Ascending aorta (tissue), 2 donors: ENCODE data around the gene UTRN. TPM values are rescaled to one million over a fixed set of nuclear protein-coding genes. Genes with fewer than 3 reads are reported as not detected.

Experiments used
- DNase-seq, 2 donors: peaks; one replicate each; pipeline ENCODE4 v3.0.0-alpha.2; 2019; ENCODE audit warnings: low spot score in 2 of 2
- H3K27ac ChIP-seq, 2 donors: fragments of 200-600 bp; sonication (generic); one replicate each; pipeline ENCODE4 v1.5.1; 2016 to 2017; ENCODE audit warnings: mild to moderate bottlenecking in 1 of 2
- H3K27me3 ChIP-seq: fragments of 200-600 bp; sonication (generic); one replicate; pipeline ENCODE4 v1.5.1; 2017
- H3K36me3 ChIP-seq, 2 donors: fragments of 200-600 bp; sonication (generic); one replicate each; pipeline ENCODE4 v1.5.1; 2016
- H3K4me1 ChIP-seq, 2 donors: fragments of 200-600 bp; sonication (generic); one replicate each; pipeline ENCODE4 v1.5.1; 2016 to 2017; ENCODE audit warnings: mild to moderate bottlenecking in 1 of 2
- H3K4me3 ChIP-seq, 2 donors: fragments of 200-600 bp; sonication (generic); one replicate each; pipeline ENCODE4 v1.5.1; 2016 to 2017; ENCODE audit warnings: mild to moderate bottlenecking in 1 of 2
- H3K9me3 ChIP-seq, 2 donors: fragments of 200-600 bp; sonication (generic); one replicate each; pipeline ENCODE4 v1.5.1; 2016
- CTCF ChIP-seq, 3 experiments: fragments of 200-600 bp in 2 of 3; fragments of 450-650 bp in 1 of 3; sonication (generic) in 2 of 3; IDR thresholded peaks; one replicate each; pipeline ENCODE4 v1.5.1; 2016 to 2019; ENCODE audit warnings: antibody characterized with exemption in 3 of 3, mild to moderate bottlenecking in 1 of 3, moderate library complexity in 1 of 3
- intact Hi-C: fragments of 100-400 bp; cut with DNase I; formaldehyde crosslinking; loops from one replicate; pipeline ENCODE4 v1.15.1; 2023
- total RNA-seq: library from RNA; depleted of rRNA; stranded (reverse); fragments of >200 nt; gene quantifications from one replicate; pipeline ENCODE4 v1.1.0, GENCODE V29; 2016

UTRN gene
- total RNA-seq, 1 donor from 2014 or later, result 69.9 TPM

- H3K27ac ChIP-seq, result no peak overlapping the region
- DNase-seq, result no peak
- intact Hi-C loops, result no loop called here
- no peaks in the 10 kb centered on the region for H3K9me3 ChIP-seq
- H3K36me3 ChIP-seq, result no peaks in the 10 kb centered on the region
- no peak for TF ChIP-seq CTCF (IDR thresholded peaks at IDR 0.05)
- H3K27me3 ChIP-seq, result no peaks in the 10 kb centered on the region
- H3K4me3 ChIP-seq, result no peak overlapping the region
- peaks cover 3 to 12% of the 10 kb centered on the region in 2 donors for H3K4me1 ChIP-seq
Observed at GRCh38 chr6:144250276-144250675, 34.9 kb upstream of the UTRN start.

- Histone ChIP-seq H3K4me3 (no peak overlapping the region), H3K9me3 (no peaks in the 10 kb centered on the region), H3K27me3 (no peaks in the 10 kb centered on the region), H3K36me3 (no peaks in the 10 kb centered on the region), H3K4me1 (peaks cover 3 to 12% of the 10 kb centered on the region in 2 donors), H3K27ac (no peak overlapping the region)
- intact Hi-C loops, result no loop called here
- TF ChIP-seq CTCF (IDR thresholded peaks at IDR 0.05), result no peak
- DNase-seq, result no peak
Observed at GRCh38 chr6:144252259-144252658, 32.9 kb upstream of the UTRN start.

GRCh38 chr6:144259986-144260385 is 25.1 kb upstream of the UTRN start:
- no peaks in the 10 kb centered on the region for H3K27me3 ChIP-seq
- H3K4me1 ChIP-seq, result peaks cover 0 to 10% of the 10 kb centered on the region in 2 donors
- H3K27ac ChIP-seq, result no peak overlapping the region
- H3K9me3 ChIP-seq, result no peaks in the 10 kb centered on the region
- no peaks in the 10 kb centered on the region for H3K36me3 ChIP-seq
- no peak for DNase-seq
- intact Hi-C loops, result no loop called here
- TF ChIP-seq CTCF (IDR thresholded peaks at IDR 0.05), result no peak
- H3K4me3 ChIP-seq, result no peak overlapping the region

GRCh38 chr6:144262470-144263369 is 22.4 kb upstream of the UTRN start:
- DNase-seq, result no peak
- Histone ChIP-seq H3K36me3 (no peaks in the 10 kb centered on the region), H3K4me3 (no peak overlapping the region), H3K4me1 (peaks cover 0 to 24% of the 10 kb centered on the region in 2 donors), H3K27ac (no peak overlapping the region), H3K9me3 (no peaks in the 10 kb centered on the region), H3K27me3 (no peaks in the 10 kb centered on the region)
- intact Hi-C loops, result no loop called here
- no peak for TF ChIP-seq CTCF (IDR thresholded peaks at IDR 0.05)

GRCh38 chr6:144263786-144264185 is 21.3 kb upstream of the UTRN start:
- H3K27me3 ChIP-seq, result no peaks in the 10 kb centered on the region
- DNase-seq, result no peak
- no peaks in the 10 kb centered on the region for H3K36me3 ChIP-seq
- intact Hi-C loops, result loop anchor here (1.0 to 2.0 kb wide), 2 partner anchors 15 to 21 kb away; no protein-coding TSS in a partner anchor
- no peak for TF ChIP-seq CTCF (IDR thresholded peaks at IDR 0.05)
- no peak overlapping the region for H3K4me3 ChIP-seq
- H3K4me1 ChIP-seq, result peaks cover 0 to 24% of the 10 kb centered on the region in 2 donors
- H3K9me3 ChIP-seq, result no peaks in the 10 kb centered on the region
- H3K27ac ChIP-seq, result peak overlapping the region; percentile 60 to 81
